Superior temporal gyrus (tissue), 1 donor: ENCODE results near the gene FBXO44.
"Not testable (repeated sequence)": the region's sequence is repeated elsewhere in the genome, so short reads cannot be mapped to it uniquely, and the experiment has no call there.

Experiments used
- DNase-seq: peaks from one replicate; pipeline ENCODE4 v3.0.0-alpha.2; 2016; ENCODE audit errors: extremely low spot score

FBXO44 gene

GRCh38 chr1:11654137-11654938 lies at the start of gene FBXO44, which contains the start of gene FBXO2:
Gene FBXO44 (plus strand): TSS chr1:11654877. CDS start chr1:11655836, 959 bp downstream.
Gene FBXO2 (minus strand): TSS chr1:11654429. CDS start chr1:11654340, 89 bp downstream.
- no peak for DNase-seq

GRCh38 chr1:11606775-11607174 lies 47.9 kb upstream of the FBXO44 start:
- DNase-seq: no peak

- DNase-seq: not testable (repeated sequence)
These were observed 46.0 kb upstream of the FBXO44 start for GRCh38 chr1:11608596-11609130.

- not testable (repeated sequence) for DNase-seq
These were observed 45.3 kb upstream of the FBXO44 start for GRCh38 chr1:11609378-11609777.

GRCh38 chr1:11610629-11611180 lies 44.0 kb upstream of the FBXO44 start:
- no peak for DNase-seq

- DNase-seq: no peak
These were observed 42.9 kb upstream of the FBXO44 start for GRCh38 chr1:11611638-11612327.

- no peak for DNase-seq
These were observed 41.3 kb upstream of the FBXO44 start for GRCh38 chr1:11613347-11613746.

- DNase-seq: no peak
These were observed 39.6 kb upstream of the FBXO44 start for GRCh38 chr1:11615090-11615489.

GRCh38 chr1:11616766-11617165 lies 37.9 kb upstream of the FBXO44 start:
- no peak for DNase-seq

GRCh38 chr1:11617314-11617713 lies 37.4 kb upstream of the FBXO44 start:
- DNase-seq: no peak

- no peak for DNase-seq
These were observed 36.9 kb upstream of the FBXO44 start for GRCh38 chr1:11617741-11618140.

GRCh38 chr1:11620405-11620804 lies 34.3 kb upstream of the FBXO44 start:
- DNase-seq: no peak

GRCh38 chr1:11620924-11621323 lies 33.8 kb upstream of the FBXO44 start:
- no peak for DNase-seq

- no peak for DNase-seq
These were observed 32.3 kb upstream of the FBXO44 start for GRCh38 chr1:11622398-11622797.

GRCh38 chr1:11623702-11624101 lies 31.0 kb upstream of the FBXO44 start:
- DNase-seq: no peak

- DNase-seq: no peak
These were observed 28.1 kb upstream of the FBXO44 start for GRCh38 chr1:11626551-11626950.

- no peak for DNase-seq
These were observed 25.9 kb upstream of the FBXO44 start for GRCh38 chr1:11628767-11629166.

GRCh38 chr1:11629184-11630016 lies 25.3 kb upstream of the FBXO44 start:
- DNase-seq: no peak

GRCh38 chr1:11634365-11635192 lies 20.1 kb upstream of the FBXO44 start:
- DNase-seq: no peak

- DNase-seq: no peak
These were observed 16.6 kb upstream of the FBXO44 start for GRCh38 chr1:11638121-11638520.

GRCh38 chr1:11639372-11639771 lies 15.3 kb upstream of the FBXO44 start:
- DNase-seq: no peak
